Neural crest cell (in vitro differentiated cells): ENCODE results near the gene NRXN3. TPM values are rescaled to one million over a fixed set of nuclear protein-coding genes. Genes with fewer than 3 reads are reported as not detected.

ENCODE experiments used
- DNase-seq: peaks from one replicate; pipeline ENCODE4 v3.0.0; 2021; ENCODE audit warnings: low read depth, mixed read lengths, low spot score
- H3K27ac Mint-ChIP-seq: one replicate; pipeline ENCODE4 v1.8.0; 2021; ENCODE audit warnings: mild to moderate bottlenecking, mixed read lengths; ENCODE audit not compliant: unreplicated experiment
- H3K27me3 Mint-ChIP-seq: 2 replicates; pipeline ENCODE4 v1.8.0; 2021; ENCODE audit warnings: low read depth, mild to moderate bottlenecking, mixed read lengths
- H3K36me3 Mint-ChIP-seq: 2 replicates; pipeline ENCODE4 v1.8.0; 2021; ENCODE audit warnings: low read depth, mild to moderate bottlenecking, mixed read lengths
- H3K4me1 Mint-ChIP-seq: 2 replicates; pipeline ENCODE4 v1.8.0; 2021; ENCODE audit warnings: mixed read lengths
- H3K4me3 Mint-ChIP-seq: one replicate; pipeline ENCODE4 v1.8.0; 2021; ENCODE audit warnings: mild to moderate bottlenecking, mixed read lengths
- H3K9me3 Mint-ChIP-seq: 2 replicates; pipeline ENCODE4 v1.8.0; 2021; ENCODE audit warnings: mixed read lengths
- CTCF ChIP-seq: fragments of 200-600 bp; sonication (generic); conservative IDR thresholded peaks from 2 replicates; pipeline ENCODE4 v1.5.0; 2021; ENCODE audit warnings: antibody characterized with exemption, mild to moderate bottlenecking
- total RNA-seq: library from RNA; stranded (reverse); gene quantifications from 2 replicates; pipeline ENCODE4 v1.2.1, GENCODE V29; 2021

The NRXN3 gene
- total RNA-seq, 1 donor from 2014 or later: 2.5 TPM

DNA sequence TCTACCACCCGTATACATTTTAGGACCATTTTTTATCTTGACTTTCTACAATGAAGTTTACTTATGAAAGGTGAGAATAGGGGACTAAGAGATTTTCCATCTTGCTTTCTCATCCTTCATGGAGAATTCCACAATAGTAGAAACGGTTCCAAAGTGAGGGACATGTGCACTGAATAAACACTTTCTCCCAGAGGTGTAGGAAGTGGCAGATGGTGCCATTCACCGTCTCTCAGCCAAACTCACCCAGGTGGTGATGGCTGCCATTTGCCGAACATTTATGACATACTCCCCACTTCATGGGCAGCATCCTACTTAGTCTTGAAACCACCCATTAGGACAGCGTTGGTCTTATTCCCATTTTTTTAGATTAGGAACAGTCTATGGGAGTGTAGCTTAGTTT, 1500.6 kb downstream of the NRXN3 start:
- DNase-seq: no peak
- no peak overlapping the region for H3K27ac Mint-ChIP-seq
- TF ChIP-seq CTCF: no peak
- H3K4me3 Mint-ChIP-seq: no peak overlapping the region
- no peaks in the 10 kb centered on the region for H3K36me3 Mint-ChIP-seq
- H3K27me3 Mint-ChIP-seq: no peaks in the 10 kb centered on the region
- no peaks in the 10 kb centered on the region for H3K9me3 Mint-ChIP-seq
- H3K4me1 Mint-ChIP-seq: peaks cover 5% of the 10 kb centered on the region

- no peak for DNase-seq
- TF ChIP-seq CTCF: no peak
- H3K4me3 Mint-ChIP-seq: no peak overlapping the region
- H3K4me1 Mint-ChIP-seq: peaks cover 5% of the 10 kb centered on the region
- no peak overlapping the region for H3K27ac Mint-ChIP-seq
- H3K27me3 Mint-ChIP-seq: no peaks in the 10 kb centered on the region
- no peaks in the 10 kb centered on the region for H3K36me3 Mint-ChIP-seq
- H3K9me3 Mint-ChIP-seq: no peaks in the 10 kb centered on the region
Observed at GRCh38 chr14:79680087-79680486, 1509.9 kb downstream of the NRXN3 start.

GRCh38 chr14:79686196-79686595, 1516.0 kb downstream of the NRXN3 start:
- Mint-ChIP-seq H3K4me3 (no peak overlapping the region), H3K4me1 (no peaks in the 10 kb centered on the region), H3K27ac (no peak overlapping the region), H3K9me3 (no peaks in the 10 kb centered on the region), H3K36me3 (no peaks in the 10 kb centered on the region), H3K27me3 (no peaks in the 10 kb centered on the region)
- no peak for TF ChIP-seq CTCF
- DNase-seq: no peak

DNA sequence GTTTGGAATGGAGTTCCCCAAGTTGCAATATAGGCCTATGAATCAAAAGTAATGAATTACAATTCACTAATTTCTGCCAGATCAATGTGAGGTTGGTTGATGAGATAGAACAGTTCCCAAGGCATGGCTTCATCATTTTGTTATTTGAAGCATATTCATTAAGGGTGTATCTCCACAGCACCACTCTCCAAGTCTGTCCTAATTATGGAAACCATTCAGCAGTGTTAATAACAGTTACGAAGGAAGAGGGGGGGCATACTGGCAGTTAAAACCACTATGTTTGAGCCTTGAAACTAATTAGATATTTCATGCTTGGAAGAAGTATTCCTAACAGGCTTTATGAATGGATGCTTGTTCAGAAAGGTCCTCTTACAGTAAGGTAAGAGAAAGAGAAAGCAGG, 1520.8 kb downstream of the NRXN3 start:
- no peak for DNase-seq
- no peaks in the 10 kb centered on the region for H3K36me3 Mint-ChIP-seq
- H3K4me3 Mint-ChIP-seq: no peak overlapping the region
- TF ChIP-seq CTCF: no peak
- peaks cover 4% of the 10 kb centered on the region for H3K4me1 Mint-ChIP-seq
- H3K9me3 Mint-ChIP-seq: no peaks in the 10 kb centered on the region
- no peak overlapping the region for H3K27ac Mint-ChIP-seq
- H3K27me3 Mint-ChIP-seq: no peaks in the 10 kb centered on the region

GRCh38 chr14:79693935-79694334, 1523.8 kb downstream of the NRXN3 start:
- H3K36me3 Mint-ChIP-seq: no peaks in the 10 kb centered on the region
- no peak for DNase-seq
- no peak for TF ChIP-seq CTCF
- H3K4me3 Mint-ChIP-seq: no peak overlapping the region
- no peak overlapping the region for H3K27ac Mint-ChIP-seq
- no peaks in the 10 kb centered on the region for H3K27me3 Mint-ChIP-seq
- H3K9me3 Mint-ChIP-seq: no peaks in the 10 kb centered on the region
- peaks cover 4% of the 10 kb centered on the region for H3K4me1 Mint-ChIP-seq

DNA sequence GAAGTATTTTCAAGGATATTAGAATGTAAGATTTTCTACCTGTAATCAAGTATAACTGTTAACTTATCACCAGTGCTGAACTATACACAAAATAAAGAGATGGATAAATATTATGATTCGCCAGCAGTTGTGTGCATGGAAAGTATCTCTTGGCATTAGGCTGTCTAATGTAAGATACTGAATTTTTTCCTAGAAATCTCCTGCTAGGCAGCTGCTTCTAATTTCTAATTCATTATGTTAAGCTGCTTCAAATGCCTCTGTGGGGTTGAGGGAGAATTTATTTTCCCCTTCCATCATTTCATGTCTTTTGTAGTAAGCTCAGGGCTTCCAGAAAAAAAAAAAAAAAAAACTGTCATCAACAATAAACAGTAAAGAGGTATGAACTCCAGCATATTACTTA, 1525.1 kb downstream of the NRXN3 start:
- Mint-ChIP-seq H3K4me1 (peaks cover 4% of the 10 kb centered on the region), H3K27me3 (no peaks in the 10 kb centered on the region), H3K9me3 (no peaks in the 10 kb centered on the region), H3K27ac (no peak overlapping the region), H3K36me3 (no peaks in the 10 kb centered on the region), H3K4me3 (no peak overlapping the region)
- no peak for TF ChIP-seq CTCF
- DNase-seq: no peak
